ENCODE data around the gene ADAM12. TPM values are rescaled to one million over a fixed set of nuclear protein-coding genes. Genes with fewer than 3 reads are reported as not detected.

Gene ADAM12
- total and polyA plus RNA-seq, 2 donors (not counting 3 experiments of a cell fraction or from before 2014, with no cell fraction given) = 0.22 to 0.33 TPM

- FAIRE-seq (no peak), DNase-seq (ENCODE audit: low read depth, low spot score) (no peak)
- Histone ChIP-seq H3K27me3 (ENCODE audit: control insufficient read depth in 2 of 2, insufficient read depth in 2 of 2, low read length in 2 of 2) (no peaks in the 10 kb centered on the region), H4K20me1 (replicated peaks; ENCODE audit: control insufficient read depth, extremely low read depth, insufficient read depth, low read length) (no peaks in the 10 kb centered on the region), H3K27ac (ENCODE audit: insufficient read depth, low read depth, low read length) (no peak overlapping the region), H3K79me2 (ENCODE audit: control insufficient read depth, insufficient read depth, low read length) (no peaks in the 10 kb centered on the region), H3K9me3 (replicated peaks; ENCODE audit: control insufficient read depth, insufficient read depth, low read length) (no peaks in the 10 kb centered on the region), H3K4me3 (replicated peaks in 1 of 3; ENCODE audit: insufficient read depth in 1 of 3, low read depth in 1 of 3, low read length in 3 of 3) (no peak overlapping the region), H3K4me1 (ENCODE audit: control insufficient read depth, extremely low read depth, insufficient read depth, low read length) (peaks cover 39% of the 10 kb centered on the region), H3K4me2 (ENCODE audit: insufficient read depth, low read length) (no peak overlapping the region), H3K9ac (replicated peaks; ENCODE audit: extremely low read depth, insufficient read depth, low read length) (no peak overlapping the region), H3K9me1 (replicated peaks; ENCODE audit: control insufficient read depth, extremely low read depth, insufficient read depth, low read length) (no peaks in the 10 kb centered on the region), H2AFZ (ENCODE audit: low read depth, low read length) (no peak overlapping the region), H3K36me3 (ENCODE audit: control insufficient read depth in 2 of 2, extremely low read depth in 1 of 2, insufficient read depth in 2 of 2, low read length in 2 of 2) (no peaks in the 10 kb centered on the region)
- BruUV-seq (replicated peaks) = no TSS peak
- dilution Hi-C loops (cut with MboI; ENCODE audit: extremely low pct_ligation_motif_present, low sequenced_read_pairs) (no loop called here), intact Hi-C loops (cut with micrococcal nuclease) (loop anchor here (10.0 kb wide), 1 partner anchor 840 kb away; the partner anchor contains the start of gene DOCK1)
- TF ChIP-seq POLR2AphosphoS5 (IDR thresholded peaks at IDR 0.05; ENCODE audit: insufficient read depth, low read depth, low read length) = no peak
- TF ChIP-seq GATA2 (IDR thresholded peaks at IDR 0.05; ENCODE audit: insufficient read depth, insufficient read length, low read depth, low read length) = no peak
- no peak for TF ChIP-seq MYC (IDR thresholded peaks at IDR 0.05; ENCODE audit: low read depth, low read length)
- TF ChIP-seq CTCF (IDR thresholded peaks at IDR 0.05; ENCODE audit: extremely low read depth in 1 of 2, insufficient read depth in 1 of 2, low read depth in 1 of 2, low read length in 2 of 2) = no peak
- no peak for TF ChIP-seq FOS (IDR thresholded peaks at IDR 0.05; ENCODE audit: borderline replicate concordance, insufficient read depth, low read length)
- TF ChIP-seq POLR2A (IDR thresholded peaks at IDR 0.05; ENCODE audit: low read depth, low read length) = no peak
- TF ChIP-seq, protein P1, sequence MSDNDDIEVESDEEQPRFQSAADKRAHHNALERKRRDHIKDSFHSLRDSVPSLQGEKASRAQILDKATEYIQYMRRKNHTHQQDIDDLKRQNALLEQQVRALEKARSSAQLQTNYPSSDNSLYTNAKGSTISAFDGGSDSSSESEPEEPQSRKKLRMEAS (IDR thresholded peaks at IDR 0.05; ENCODE audit: insufficient read depth, insufficient read length) = no peak
- no peak for TF ChIP-seq EZH2 (IDR thresholded peaks at IDR 0.05; ENCODE audit: borderline replicate concordance, low read depth, low read length, severe bottlenecking)
- TF ChIP-seq JUN (IDR thresholded peaks at IDR 0.05; ENCODE audit: borderline replicate concordance, insufficient read depth, insufficient read length, low read depth) = no peak
- CTCF ChIA-PET = interaction anchor here (1.5 to 2.4 kb wide), 2 partner anchors 14 to 33 kb away, joined by 5 to 6 read pairs; no protein-coding TSS in a partner anchor
- POLR2A ChIA-PET = no interaction called here
Observed at GRCh38 chr10:126064512-126064911, 323.8 kb downstream of the ADAM12 start.
